T1000 (cell line): ENCODE data around the gene SEMA4B.
"Not testable (repeated sequence)": the region's sequence is repeated elsewhere in the genome, so short reads cannot be mapped to it uniquely, and the experiment has no call there.

ENCODE experiments used
- DNase-seq: peaks from one replicate; lab custom pipeline; 2025; ENCODE audit warnings: mixed read lengths; lab: John Stamatoyannopoulos, UW

The SEMA4B gene, protein sequence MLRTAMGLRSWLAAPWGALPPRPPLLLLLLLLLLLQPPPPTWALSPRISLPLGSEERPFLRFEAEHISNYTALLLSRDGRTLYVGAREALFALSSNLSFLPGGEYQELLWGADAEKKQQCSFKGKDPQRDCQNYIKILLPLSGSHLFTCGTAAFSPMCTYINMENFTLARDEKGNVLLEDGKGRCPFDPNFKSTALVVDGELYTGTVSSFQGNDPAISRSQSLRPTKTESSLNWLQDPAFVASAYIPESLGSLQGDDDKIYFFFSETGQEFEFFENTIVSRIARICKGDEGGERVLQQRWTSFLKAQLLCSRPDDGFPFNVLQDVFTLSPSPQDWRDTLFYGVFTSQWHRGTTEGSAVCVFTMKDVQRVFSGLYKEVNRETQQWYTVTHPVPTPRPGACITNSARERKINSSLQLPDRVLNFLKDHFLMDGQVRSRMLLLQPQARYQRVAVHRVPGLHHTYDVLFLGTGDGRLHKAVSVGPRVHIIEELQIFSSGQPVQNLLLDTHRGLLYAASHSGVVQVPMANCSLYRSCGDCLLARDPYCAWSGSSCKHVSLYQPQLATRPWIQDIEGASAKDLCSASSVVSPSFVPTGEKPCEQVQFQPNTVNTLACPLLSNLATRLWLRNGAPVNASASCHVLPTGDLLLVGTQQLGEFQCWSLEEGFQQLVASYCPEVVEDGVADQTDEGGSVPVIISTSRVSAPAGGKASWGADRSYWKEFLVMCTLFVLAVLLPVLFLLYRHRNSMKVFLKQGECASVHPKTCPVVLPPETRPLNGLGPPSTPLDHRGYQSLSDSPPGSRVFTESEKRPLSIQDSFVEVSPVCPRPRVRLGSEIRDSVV

DNA sequence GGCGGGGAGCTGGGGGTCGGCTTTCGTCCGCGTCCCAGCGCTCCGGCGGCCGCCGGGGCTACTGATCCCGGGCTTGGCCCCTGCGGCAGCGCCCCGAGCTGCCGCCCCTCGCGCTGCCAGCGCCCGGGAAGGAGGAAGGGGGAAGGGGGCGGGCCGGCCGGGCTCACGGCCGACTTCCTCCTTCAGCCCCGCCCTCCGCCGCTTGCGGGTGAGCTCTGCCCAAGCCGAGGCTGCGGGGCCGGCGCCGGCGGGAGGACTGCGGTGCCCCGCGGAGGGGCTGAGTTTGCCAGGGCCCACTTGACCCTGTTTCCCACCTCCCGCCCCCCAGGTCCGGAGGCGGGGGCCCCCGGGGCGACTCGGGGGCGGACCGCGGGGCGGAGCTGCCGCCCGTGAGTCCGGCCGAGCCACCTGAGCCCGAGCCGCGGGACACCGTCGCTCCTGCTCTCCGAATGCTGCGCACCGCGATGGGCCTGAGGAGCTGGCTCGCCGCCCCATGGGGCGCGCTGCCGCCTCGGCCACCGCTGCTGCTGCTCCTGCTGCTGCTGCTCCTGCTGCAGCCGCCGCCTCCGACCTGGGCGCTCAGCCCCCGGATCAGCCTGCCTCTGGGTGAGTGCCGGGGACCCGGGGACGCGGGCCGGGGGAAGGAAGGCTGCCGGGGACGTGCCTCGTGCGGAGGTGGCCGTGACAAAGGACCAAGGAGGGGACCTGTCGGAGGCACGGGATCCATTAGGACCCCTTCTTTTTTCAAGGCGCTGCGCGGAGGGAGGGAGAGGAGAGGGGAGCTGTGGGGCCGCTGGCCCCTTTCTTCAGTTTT is at the start of gene SEMA4B:
SEMA4B (plus strand) TSS at position 201 of the 814 bp plus-strand sequence; CDS start at position 450, 249 bp downstream.
- DNase-seq, result peak; percentile 23

DNA sequence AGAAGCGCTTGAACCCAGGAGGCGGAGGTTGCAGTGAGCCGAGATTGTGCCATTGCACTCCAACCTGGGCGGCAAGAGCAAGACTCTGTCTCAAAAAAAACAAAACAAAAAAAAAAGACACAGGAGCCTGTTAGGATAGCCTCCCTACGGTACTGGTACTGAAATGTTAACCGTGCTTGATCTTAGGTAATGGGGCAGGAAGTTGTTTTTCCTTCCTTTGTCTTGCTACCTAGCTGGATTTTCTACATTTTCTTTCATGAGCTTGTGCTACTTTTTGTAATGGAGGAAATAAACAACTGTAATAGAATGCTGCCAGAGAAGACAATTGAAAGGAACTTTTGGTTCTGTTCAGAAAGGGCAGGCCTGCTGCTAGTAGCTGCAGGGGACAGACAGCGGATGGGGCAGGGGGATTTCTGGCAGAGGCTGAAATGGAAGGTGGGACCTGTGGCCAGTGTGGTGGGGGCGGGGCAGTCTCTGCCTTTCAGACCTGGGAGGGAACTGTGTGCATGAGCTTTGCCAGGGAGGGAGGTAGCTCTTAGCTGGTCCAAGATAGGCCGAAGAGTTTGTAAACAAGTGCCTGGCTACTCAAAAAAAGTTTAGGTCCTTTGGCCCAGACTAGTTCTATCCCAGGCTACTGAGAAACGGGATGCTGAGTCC is 49.0 kb upstream of the SEMA4B start:
- no peak for DNase-seq

DNA sequence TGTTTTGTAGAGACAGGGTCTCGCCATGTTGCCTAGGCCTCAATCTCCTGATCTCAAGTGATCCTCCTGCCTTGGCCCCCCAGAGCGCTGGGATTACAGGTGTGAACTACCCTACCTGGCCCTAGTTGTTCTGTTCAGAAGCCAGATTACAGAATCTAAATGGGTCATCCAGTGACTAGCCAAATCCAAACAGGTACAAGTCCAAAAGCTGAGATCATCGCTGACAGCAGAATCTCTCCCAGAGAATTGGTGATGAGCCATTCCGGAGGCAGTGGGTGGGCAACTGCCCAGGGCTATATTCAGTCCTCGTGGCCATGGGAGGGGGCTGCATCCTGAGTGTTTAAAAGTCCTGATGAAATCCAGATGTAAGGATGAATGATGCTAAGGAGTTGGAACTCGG is 47.5 kb upstream of the SEMA4B start:
- no peak for DNase-seq

DNA sequence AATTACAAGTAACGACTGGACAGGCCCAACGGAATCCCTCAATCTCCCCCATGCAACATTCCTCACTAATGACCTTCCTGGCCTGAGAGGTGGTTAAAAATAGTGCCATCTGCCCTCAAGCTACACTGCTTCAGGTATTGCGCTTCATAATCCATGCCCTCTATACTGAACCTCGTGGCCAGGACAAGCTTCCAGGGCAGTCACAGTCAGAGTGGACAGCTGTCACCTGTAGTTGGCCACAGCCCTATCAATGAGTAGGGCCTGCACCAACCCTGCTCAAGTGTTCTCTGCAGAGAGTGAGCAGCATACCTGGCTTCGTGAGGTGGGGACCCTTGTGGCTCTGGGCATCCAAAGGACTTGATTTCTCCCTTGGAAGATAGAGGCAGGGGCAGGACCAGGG is 46.9 kb upstream of the SEMA4B start:
- DNase-seq, result no peak

DNA sequence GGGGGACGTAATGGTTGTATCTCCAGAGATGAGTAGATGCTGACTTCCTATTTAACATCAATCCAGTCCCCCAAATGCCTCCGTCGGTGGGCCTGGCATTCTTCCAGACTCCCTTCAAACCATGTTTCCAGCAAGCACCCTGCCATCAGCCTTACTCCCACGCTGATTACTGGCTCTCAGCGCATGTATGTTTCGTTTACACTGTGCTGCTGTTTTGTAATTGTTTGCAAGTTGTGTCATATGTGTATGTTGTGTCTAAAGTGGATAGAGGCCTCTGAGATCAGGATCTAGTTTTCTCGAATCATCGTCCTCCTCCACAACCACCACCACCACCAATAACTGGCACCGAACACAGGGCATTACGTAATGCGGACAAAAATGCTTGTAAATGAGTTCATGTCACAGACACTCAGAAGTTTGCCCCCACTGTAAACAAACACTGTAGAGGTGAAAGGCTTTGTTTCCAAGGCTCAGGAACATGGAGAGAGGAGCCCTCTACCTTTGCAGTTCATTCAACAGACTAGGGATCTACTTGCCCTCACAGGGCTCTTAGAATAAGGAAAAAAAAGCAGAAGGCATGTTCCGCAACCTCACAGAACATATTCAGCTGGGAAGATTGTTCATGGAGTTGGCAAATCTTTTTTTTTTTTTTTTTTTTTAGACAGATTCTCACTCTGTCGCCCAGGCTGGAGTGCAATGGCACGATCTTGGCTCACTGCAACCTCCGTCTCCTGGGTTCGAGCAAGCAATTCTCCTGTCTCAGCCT is 46.1 kb upstream of the SEMA4B start:
- DNase-seq, result peak; percentile 70

DNA sequence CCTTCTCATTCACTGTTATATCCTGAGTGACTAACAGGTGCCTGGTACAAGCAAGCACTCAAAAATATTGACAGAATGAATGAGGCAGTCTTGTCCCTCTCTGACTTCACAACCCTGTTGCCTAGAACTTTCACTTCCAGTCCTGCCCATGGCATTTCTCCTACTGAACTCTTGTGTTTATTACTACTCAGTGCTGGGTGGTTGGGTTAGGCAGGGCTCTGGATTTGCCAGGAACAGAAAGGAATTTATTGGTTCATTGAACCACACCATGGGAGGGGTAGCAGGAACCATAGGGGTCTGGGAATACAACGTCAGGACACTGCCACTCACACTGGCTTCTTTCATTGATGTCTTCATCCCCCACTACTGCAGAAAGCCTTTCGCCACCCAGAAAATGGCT is 41.9 kb upstream of the SEMA4B start:
- no peak for DNase-seq

DNA sequence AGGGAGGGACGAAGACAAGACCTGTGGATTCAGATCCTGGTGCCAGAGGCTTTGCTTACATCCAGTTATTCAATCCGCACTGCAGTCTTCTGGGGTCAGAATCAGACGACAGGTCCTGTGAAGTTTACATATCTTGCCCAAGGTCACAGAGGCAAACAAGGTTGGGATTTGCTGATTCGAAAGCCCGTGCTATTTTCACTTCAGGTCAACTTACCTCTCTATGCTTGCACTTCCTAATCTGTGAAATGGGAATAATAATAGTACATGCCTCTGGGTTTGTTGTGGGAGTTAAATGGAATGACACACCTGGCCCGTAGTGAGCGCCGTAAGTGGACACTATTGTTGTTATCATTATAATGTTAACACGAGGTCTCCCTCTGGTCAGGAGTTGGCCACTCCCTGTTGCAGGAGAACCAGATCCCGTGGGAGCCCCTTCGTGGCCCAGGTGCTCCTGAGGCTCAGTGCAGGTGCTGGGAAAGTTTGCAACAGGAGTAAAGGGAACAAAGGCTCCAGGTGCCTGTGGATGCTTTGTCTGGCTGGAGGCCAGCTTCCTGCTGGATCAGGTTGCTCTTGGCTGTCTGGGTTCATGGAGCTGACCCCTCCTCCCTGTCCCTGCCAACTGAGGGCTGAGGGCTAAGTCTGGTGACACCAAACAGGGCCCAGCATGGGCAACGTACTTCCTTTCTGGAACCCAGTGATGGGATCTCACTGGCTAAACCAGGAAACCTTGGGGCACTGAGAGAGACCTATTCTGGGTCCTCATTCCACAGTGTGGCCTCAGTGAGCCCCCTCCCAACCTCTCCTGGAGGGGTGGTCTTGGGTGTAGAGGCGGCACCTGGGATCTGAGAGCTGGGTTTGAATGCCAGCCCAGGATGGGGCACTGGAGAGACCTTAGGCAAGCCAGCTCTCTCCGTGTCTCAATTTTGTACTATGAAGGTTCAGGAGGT is 40.1 kb upstream of the SEMA4B start:
- DNase-seq, result no peak

DNA sequence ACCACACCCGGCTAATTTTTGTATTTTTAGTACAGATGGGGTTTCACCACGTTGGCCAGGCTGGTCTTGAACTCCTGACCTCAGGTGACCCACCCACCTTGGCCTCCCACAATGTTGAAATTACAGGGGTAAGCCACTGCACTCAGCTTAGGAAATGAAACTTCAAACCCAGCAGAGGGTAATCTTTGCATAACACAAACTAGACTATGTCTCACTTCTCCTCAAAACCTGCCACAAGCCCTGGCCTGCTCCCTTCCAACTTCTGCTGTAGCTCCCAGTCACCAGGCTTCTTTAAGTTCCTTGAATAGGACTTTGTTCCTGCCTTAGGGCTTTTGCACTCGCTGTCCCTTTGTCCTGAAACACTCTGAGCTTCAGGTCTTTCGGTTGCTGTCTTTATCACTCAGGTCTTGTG is 39.2 kb upstream of the SEMA4B start:
- DNase-seq, result no peak

DNA sequence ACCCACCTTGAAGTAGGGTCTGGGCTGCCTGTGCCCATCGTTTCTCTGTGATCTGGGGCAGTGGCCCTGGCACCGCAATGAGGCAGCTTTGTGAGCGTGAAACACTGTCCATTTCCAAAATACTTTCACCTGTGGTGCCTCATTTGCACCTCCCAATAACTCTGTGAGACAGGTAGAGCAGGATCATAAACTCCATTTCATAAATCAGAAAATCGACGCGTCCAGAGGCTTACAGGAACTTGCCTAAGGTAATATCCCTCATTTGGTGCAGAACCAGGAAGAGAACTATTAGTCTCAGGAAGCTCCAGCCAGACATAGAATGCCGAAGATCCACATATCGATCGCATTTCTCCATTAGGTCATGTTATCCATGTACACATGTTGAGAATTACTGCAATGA is 38.2 kb upstream of the SEMA4B start:
- no peak for DNase-seq

DNA sequence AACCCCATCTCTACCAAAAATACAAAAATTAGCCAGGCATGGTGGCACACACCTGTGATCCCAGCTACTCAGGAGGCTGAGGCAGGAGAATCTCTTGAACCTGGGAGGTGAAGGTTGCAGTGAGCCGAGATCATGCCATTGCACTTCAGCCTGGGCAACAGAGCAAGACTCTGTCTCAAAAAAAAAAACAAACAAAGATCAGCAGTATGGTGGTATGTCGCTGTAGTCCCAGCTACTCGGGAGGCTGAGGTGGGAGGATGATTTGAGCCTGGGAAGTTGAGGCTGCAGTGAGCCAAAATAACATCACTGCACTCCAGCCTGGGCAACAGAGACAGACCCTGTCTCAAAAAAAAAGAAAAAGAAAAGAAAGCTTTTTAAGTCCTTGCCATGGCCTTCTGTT is 36.9 kb upstream of the SEMA4B start:
- not testable (repeated sequence) for DNase-seq

DNA sequence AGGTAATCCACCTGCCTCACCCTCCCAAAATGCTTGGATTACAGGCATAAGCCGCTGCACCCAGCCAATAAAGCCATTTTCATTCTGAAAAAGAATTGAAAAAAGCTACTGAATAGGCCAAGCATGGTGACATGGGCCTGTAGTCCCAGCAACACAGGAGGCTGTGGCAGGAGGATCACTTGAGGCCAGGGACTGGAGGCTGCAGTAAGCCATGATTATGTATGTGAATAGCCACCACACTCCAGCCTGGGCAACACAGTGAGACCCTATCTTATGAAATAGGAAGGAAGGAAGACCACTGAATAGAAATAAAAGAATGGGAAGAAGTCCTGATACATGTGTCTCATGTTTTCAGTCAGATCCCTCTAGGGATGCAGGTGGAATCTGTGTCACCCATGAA is 36.0 kb upstream of the SEMA4B start:
- DNase-seq, result no peak

DNA sequence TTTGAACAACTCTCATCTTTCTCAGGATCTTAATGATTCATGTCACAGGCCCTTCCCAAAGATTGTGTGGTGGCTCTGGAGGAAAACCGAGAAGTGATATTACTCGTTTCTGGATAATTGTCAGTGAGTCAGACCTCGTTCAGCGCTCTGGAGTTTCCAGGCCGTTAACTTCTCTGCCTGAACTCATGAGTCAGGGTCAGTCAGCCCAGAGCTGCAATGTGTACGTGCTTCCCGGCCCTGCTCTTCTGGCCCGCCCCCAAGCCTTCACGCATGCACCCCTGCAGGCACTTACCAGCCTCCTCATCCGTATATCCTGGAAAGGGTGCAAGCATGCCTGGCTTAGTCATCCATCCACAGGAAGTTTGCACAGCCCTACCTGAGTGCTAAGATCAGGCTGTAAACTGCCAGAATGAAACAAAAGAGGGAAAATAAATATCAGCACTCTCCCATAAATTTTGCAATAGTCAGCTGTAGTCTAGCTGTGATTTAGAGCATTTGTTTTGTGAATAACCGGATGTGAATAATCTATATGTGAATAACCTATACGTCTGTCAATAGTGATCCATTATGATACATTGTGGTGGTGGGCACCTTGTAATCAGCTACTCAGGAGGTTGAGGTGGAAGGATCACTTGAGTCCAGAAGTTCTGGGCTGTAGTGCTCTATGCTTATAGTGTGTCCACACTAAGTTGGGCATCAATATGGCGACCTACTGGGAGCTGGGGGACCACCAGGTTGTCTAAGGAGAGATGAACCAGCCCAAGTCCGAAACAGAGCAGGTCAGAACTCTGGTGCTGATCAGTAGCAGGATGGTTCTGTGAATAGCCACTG is 35.3 kb upstream of the SEMA4B start:
- peak; percentile 95 for DNase-seq

DNA sequence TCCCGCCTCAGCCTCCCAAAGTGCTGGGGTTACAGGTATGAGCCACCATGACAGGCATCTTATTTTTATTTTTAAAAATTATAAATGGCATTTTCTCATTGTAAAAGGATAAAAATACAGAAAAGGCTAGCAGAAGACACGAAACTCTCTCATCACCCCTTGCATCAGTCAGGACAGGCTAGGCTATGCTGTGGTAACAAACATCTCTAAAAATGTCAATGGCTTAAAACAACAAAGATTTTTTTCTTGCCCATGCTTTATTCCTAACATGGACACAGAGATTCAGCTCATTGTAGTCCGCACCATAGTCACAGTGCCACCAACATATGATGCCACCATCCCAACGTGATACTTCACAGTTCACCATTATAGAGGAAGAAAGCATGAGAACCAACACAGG is 34.0 kb upstream of the SEMA4B start:
- no peak for DNase-seq

DNA sequence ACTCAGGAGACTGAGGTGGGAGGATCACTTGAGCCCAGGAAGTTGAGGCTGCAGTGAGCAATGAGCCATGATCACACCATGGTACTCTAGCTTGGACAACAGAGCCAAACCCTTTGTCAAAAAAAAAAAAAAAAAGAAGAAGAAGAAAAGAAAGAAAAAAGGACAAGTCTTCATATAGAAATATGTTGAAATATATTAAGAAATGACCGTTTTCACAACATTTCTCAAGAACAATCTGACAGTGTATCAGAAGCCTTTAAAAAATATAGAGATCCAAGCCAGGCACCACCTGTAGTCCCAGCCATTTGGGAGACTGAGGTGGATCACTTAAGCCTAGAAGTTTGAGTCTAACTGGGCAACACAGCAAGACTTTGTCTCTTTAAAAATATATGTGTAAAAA is 29.5 kb upstream of the SEMA4B start:
- DNase-seq, result no peak

DNA sequence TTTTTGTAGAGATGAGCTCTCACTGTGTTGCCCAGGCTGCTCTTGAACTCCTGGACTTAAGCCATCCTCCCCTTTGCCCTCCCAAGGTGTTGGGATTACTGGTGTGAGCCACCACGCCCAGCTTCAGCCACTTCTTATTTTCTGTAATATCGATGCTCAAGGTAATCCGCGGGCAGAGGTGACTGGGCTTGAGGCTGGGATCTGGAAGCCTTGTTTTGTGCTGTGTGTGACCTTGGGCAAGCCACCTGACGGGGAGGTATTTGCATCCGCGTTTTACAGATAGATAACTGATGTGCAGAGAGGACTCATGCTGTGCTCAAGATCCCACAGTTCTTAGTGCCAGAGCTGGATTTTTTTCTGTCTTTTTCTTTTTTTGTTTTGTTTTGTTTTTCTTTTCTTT is 27.8 kb upstream of the SEMA4B start:
- no peak for DNase-seq

DNA sequence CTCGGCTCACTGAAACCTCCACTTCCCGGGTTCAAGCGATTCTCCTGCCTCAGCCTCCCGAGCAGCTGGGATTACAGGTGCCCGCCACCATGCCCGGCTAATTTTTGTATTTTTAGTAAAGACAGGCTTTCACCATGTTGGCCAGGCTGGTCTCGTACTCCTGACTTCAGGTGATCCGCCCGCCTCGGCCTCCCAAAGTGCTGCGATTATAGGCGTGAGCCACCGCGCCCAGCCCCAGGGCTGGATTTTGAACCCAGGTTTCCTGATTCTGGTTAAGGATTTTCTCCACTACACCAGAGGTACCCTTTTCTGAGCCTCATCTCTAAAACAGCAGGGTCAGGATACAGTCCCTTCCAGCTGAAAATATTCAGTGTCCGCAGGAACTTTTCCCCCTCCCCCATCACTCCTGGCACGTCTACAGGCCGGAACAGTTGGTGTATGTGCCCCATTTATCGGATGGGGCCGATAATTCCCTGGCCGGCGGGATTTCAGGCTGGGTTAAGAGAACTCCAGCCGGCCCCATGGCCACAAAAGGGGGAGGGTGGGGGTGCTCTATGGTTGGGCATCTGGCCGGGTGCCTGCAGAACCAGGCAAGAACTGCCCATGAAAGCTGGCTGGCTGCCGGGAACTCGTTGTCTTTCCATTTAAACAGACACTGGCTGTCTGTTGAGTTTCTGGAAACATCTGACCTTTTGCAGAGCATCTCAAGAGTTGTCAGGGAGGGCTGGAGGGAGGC is 26.8 kb upstream of the SEMA4B start:
- no peak for DNase-seq

DNA sequence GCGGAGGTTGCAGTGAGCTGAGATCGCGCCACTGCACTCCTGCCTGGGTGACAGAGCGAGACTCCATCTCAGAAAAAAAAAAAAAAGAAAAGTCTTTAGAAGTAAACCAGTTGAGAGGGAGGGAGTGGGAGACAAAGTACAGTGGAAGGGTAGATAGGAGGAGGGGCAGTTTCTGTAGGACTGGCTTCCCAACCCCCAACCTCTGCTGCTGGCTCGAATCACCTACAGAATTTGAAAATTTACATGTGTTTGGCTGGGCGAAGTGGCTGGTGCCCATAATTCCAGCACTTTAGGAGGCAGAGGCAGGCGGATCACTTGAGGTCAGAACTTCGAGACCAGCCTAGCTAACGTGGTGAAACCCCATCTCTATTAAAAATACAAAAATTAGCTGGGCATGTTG is 24.1 kb upstream of the SEMA4B start:
- DNase-seq, result no peak
